ENCODE measurements around the gene VTA1. TPM values are rescaled to one million over a fixed set of nuclear protein-coding genes. Genes with fewer than 3 reads are reported as not detected.
"Not testable (repeated sequence)": the region's sequence is repeated elsewhere in the genome, so short reads cannot be mapped to it uniquely, and the experiment has no call there.

VTA1 gene
- total RNA-seq, 1 donor from 2014 or later: 54.4 TPM

DNA sequence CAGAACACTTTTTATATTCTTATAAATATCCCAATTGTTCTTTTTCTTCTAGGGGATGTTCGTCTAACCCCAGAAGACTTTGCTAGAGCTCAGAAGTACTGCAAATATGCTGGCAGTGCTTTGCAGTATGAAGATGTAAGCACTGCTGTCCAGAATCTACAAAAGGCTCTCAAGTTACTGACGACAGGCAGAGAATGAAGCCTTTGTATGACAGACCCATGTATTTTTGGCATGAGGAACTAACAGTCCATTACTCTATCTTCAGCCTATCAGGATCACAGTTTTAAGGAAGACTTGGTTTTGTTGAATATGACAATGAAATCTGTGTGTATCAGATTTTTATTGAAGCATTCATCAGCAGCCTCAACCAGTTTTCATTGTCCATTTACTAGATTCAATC lies 71.4 kb downstream of the VTA1 start:
- TF ChIP-seq, protein P1, sequence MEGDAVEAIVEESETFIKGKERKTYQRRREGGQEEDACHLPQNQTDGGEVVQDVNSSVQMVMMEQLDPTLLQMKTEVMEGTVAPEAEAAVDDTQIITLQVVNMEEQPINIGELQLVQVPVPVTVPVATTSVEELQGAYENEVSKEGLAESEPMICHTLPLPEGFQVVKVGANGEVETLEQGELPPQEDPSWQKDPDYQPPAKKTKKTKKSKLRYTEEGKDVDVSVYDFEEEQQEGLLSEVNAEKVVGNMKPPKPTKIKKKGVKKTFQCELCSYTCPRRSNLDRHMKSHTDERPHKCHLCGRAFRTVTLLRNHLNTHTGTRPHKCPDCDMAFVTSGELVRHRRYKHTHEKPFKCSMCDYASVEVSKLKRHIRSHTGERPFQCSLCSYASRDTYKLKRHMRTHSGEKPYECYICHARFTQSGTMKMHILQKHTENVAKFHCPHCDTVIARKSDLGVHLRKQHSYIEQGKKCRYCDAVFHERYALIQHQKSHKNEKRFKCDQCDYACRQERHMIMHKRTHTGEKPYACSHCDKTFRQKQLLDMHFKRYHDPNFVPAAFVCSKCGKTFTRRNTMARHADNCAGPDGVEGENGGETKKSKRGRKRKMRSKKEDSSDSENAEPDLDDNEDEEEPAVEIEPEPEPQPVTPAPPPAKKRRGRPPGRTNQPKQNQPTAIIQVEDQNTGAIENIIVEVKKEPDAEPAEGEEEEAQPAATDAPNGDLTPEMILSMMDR (IDR thresholded peaks at IDR 0.05; ENCODE audit: insufficient read depth, low read length, poor library complexity, severe bottlenecking): no peak
- Histone ChIP-seq H3K4me3 (ENCODE audit: low read depth, low read length) (no peak overlapping the region), H3K36me3 (ENCODE audit: control insufficient read depth, insufficient read depth, low read length) (peaks cover under 1% of the 10 kb centered on the region), H3K27me3 (ENCODE audit: control insufficient read depth, insufficient read depth, low read length) (no peaks in the 10 kb centered on the region)
- DNase-seq (ENCODE audit: low read depth): no peak

DNA sequence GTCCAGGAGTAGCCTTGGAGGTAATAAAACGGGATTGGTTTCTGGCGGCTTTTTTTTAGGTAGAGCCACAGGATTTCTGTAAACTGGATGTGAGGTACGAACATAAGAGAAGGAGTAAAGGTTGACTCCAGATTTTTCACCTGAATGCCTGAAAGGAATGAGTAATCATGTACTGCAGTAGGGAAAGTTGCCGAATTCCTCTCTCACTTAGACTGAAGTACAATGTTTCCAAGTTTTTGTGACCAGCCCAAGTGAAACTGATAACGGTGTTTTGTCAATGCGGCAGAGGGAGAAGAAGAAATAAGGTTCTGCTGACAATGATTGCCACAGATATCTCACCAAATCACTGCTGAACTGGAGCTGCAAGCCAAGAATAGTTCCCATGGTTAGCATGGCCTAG lies 75.0 kb downstream of the VTA1 start:
- Histone ChIP-seq H3K36me3 (ENCODE audit: control insufficient read depth, insufficient read depth, low read length) (no peaks in the 10 kb centered on the region), H3K27me3 (ENCODE audit: control insufficient read depth, insufficient read depth, low read length) (no peaks in the 10 kb centered on the region), H3K4me3 (ENCODE audit: low read depth, low read length) (no peak overlapping the region)
- DNase-seq (ENCODE audit: low read depth): peak; percentile 9
- TF ChIP-seq, protein P1 (IDR thresholded peaks at IDR 0.05; ENCODE audit: insufficient read depth, low read length, poor library complexity, severe bottlenecking): no peak

DNA sequence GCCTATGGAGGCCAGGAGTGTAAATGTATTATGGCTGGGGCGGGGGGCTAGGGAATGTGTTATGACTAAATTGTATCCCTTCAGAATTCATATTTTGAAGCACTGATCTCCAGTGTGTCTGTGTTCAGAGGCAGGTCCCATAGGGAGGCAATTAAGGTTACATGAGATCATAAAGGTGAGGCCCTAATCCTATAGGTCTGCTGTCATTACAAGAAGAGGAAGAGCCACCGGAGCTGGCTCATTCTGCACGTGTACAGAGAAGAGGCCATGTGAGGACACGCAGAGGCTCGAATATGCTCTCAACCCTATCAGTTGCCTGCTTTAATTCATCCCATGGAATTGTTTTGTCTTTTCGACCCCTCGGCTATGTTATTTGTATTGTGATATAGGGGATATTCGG lies 76.9 kb downstream of the VTA1 start:
- TF ChIP-seq, protein P1 (IDR thresholded peaks at IDR 0.05; ENCODE audit: insufficient read depth, low read length, poor library complexity, severe bottlenecking): no peak
- no peaks in the 10 kb centered on the region for H3K27me3 ChIP-seq (ENCODE audit: control insufficient read depth, insufficient read depth, low read length)
- H3K4me3 ChIP-seq (ENCODE audit: low read depth, low read length): no peak overlapping the region
- H3K36me3 ChIP-seq (ENCODE audit: control insufficient read depth, insufficient read depth, low read length): no peaks in the 10 kb centered on the region
- no peak for DNase-seq (ENCODE audit: low read depth)

DNA sequence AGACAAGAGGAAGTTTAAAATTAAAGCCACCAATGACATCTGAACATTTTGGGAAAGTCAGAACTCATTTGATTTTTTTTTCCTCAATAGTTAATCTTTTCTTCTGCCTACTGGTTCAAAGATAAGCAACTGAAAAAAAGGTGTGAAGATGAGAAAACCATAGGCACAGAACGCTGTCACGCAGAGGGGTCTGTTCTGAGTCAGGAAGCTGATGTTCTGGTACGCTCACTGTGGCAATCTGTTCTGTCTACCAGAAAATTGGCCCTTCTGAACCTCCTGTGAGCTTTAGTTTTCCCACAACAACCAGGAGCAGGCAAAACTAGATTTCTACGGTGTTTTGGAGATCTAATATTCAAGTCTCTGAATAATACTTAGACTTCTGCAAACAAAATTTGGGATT lies 78.1 kb downstream of the VTA1 start:
- Histone ChIP-seq H3K27me3 (ENCODE audit: control insufficient read depth, insufficient read depth, low read length) (no peaks in the 10 kb centered on the region), H3K36me3 (ENCODE audit: control insufficient read depth, insufficient read depth, low read length) (no peaks in the 10 kb centered on the region), H3K4me3 (ENCODE audit: low read depth, low read length) (no peak overlapping the region)
- no peak for DNase-seq (ENCODE audit: low read depth)
- TF ChIP-seq, protein P1 (IDR thresholded peaks at IDR 0.05; ENCODE audit: insufficient read depth, low read length, poor library complexity, severe bottlenecking): no peak

DNA sequence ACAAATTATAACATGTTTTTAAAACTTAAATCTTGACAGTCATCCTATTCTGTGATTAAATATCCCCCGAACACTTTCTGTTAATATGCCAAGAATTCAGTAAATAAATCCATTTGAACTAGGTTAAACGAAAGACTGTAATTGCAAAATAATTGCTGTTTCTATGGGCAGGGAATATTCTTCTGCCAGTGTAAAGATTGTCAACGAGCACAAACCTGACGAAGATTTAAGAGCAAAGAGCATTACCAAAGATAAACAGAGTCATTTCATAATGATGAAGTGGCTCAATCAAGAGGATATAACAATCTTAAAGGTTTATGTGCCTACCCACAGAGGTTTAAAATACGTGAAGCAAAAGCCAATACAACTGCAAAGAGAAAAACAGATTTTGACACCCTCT lies 78.5 kb downstream of the VTA1 start:
- H3K36me3 ChIP-seq (ENCODE audit: control insufficient read depth, insufficient read depth, low read length): no peaks in the 10 kb centered on the region
- TF ChIP-seq, protein P1 (IDR thresholded peaks at IDR 0.05; ENCODE audit: insufficient read depth, low read length, poor library complexity, severe bottlenecking): no peak
- no peak overlapping the region for H3K4me3 ChIP-seq (ENCODE audit: low read depth, low read length)
- DNase-seq (ENCODE audit: low read depth): no peak
- H3K27me3 ChIP-seq (ENCODE audit: control insufficient read depth, insufficient read depth, low read length): no peaks in the 10 kb centered on the region

DNA sequence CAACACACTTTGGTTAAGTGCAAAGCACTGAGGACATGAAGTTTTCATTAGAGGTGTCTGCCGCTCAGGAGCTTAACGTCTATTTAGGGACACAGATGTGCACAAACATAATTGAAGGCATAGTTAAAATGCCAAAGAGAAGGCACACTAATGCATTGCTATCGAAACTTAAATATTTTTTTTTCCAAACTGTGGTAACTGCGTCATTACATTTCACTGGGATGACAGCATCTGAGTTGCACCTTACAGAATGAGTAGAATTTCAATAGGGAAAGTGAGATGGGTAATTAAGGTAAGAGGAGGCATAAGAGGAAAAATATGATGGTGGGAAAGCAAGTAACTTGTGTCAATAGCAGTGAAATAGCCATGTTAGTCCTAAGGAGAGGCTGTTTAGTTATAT lies 79.7 kb downstream of the VTA1 start:
- Histone ChIP-seq H3K27me3 (ENCODE audit: control insufficient read depth, insufficient read depth, low read length) (no peaks in the 10 kb centered on the region), H3K4me3 (ENCODE audit: low read depth, low read length) (no peak overlapping the region), H3K36me3 (ENCODE audit: control insufficient read depth, insufficient read depth, low read length) (no peaks in the 10 kb centered on the region)
- TF ChIP-seq, protein P1 (IDR thresholded peaks at IDR 0.05; ENCODE audit: insufficient read depth, low read length, poor library complexity, severe bottlenecking): no peak
- no peak for DNase-seq (ENCODE audit: low read depth)

DNA sequence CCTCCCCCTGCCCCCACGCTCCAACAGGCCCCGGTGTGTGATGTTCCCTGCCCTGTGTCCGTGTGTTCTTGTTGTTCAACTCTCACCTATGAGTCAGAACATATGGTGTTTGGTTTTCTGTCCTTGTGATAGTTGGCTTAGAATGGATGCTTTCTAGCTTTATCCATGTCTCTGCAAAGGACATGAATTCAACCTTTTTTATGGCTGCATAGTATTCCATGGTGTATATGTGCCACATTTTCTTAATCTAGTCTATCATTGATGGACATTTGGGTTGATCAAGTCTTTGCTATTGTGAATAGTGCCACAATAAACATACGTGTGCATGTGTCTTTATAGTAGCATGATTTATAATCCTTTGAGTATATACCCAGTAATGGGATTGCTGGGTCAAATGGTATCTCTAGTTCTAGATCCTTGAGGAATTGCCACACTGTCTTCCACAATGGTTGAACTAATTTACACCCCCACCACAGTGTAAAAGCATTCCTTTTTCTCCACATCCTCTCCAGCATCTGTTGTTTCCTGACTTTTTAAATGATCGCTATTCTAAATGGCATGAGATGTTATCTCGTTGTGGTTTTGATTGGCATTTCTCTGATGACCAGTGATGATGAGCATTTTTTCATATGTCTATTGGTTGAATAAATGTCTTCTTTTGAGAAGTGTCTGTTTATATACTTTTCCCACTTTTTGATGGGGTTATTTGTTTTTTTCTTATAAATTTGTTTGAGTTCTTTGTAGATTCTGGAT lies 82.6 kb downstream of the VTA1 start:
- not testable (repeated sequence) for H3K4me3 ChIP-seq (ENCODE audit: low read depth, low read length); H3K27me3 ChIP-seq (ENCODE audit: control insufficient read depth, insufficient read depth, low read length); H3K36me3 ChIP-seq (ENCODE audit: control insufficient read depth, insufficient read depth, low read length); DNase-seq (ENCODE audit: low read depth)

Data from kidney epithelial cell (primary cell).